Activated T-cell treated with anti-CD3 and anti-CD28 coated beads for 24 hours (primary cell): Measurements from ENCODE around the gene ZMYM2.

ENCODE experiments used
- DNase-seq: peaks from one replicate; pipeline ENCODE4 v3.0.0-alpha.2; 2020; ENCODE audit warnings: low read depth

Gene ZMYM2

DNA sequence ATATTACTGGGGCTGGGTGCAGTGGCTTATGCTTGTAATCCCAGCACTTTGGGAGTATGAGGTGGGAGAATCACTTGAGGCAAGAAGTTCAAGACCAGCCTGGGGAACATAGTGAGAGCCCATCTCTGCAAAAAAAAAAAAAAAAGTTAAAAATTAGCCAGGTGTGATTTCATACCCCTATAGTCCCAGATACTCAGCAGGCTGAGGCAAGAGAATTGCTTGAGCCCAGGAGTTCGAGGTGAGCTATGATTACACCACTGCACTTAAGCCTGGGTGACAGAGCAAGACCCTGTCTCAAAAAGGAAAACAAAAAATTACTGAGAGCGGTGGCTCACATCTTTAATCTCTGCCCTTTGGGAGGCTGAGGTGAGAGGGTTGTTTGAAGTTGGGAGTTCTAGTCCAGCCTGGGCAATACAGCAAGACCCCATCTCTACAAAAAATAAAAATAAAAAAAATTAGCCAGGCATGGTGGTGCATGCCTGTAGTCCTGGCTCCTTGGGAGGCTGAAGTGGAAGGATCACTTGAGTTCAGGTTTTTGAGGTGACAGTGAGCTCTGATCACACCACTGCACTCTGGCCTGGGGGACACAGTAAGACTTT lies 87.5 kb downstream of the ZMYM2 start:
- no peak for DNase-seq

DNA sequence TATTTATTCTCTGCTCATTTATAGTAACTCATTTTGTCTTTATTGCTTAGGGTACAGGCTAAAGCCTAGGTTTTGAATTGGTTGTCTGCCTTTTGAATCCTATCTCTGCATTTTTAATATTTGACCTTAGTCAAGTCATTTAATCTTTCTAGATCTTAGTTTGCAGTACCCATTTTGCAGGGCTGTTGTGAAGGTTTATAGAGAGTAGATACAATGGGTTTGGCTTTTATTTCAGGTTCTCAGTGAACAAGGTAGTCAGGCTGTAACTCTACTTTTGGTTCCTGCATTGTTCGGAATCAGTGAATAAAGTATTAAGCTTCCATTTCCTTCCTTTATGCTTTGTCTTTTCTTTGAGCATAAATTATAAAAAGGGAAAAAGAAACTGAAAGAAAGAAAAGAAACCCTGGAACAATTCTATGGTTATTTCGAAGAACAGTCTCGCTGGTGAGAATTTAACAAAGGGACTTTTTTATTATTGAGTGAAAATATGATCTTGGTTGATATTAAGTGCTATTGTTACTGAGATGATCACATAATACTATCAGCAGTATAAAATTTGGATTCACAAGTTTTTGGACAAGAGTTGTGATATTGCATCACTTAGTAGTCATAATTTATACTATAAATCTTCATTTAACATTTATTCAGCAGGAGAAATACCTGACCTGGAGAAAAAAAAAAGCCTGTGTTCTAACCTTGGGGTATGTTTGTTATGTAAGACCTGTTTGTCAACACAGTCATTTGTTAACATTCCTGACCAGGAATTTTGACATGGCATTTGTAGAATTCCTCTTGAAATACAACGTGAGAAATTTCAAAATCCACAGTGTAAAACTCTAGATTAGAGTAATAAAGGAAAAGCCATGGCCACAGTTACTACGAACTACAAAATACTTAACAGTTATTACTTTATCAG lies 91.3 kb downstream of the ZMYM2 start:
- no peak for DNase-seq

- no peak for DNase-seq
Measured at GRCh38 chr13:20051366-20051765, 92.8 kb downstream of the ZMYM2 start.

DNA sequence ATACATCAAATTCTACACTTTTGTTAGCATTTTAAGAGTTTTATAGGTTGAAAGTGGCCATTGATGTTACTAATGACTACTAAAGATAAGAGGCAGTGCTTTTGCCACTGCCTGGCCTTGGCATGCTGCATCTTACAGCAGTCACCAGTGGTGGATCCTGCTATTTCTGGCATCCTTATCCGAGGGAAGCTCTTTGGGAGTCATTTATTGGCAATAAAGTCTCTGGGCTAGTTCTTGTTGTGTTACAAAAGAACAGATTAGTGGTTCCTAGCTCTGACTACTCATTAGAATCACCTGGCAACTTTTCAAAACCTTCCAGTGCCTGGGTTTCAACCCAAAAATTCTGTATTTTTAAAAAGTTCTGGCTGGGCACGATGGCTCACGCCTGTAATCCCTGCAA lies 94.5 kb downstream of the ZMYM2 start:
- DNase-seq = no peak

DNA sequence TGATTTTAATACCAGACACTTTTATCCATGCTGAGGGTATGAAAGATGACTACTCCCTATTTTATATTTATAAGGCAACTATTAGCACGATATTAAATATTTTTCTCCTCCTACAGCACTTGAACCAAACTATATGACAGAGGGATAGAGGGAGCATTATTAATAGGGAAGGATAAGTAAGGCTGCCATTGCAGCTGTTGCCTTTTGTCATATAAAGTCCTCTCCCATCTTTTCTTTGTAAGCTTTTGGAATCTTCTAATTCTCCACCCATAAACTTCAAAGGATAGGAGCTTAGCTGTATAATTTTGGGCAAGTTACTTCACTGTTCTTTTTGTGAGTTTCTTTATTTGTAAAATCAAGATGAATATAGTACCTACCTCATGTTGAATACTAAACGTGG lies 95.4 kb downstream of the ZMYM2 start:
- DNase-seq = no peak

- DNase-seq = no peak
Measured at GRCh38 chr13:20054586-20054985, 96.1 kb downstream of the ZMYM2 start.

DNA sequence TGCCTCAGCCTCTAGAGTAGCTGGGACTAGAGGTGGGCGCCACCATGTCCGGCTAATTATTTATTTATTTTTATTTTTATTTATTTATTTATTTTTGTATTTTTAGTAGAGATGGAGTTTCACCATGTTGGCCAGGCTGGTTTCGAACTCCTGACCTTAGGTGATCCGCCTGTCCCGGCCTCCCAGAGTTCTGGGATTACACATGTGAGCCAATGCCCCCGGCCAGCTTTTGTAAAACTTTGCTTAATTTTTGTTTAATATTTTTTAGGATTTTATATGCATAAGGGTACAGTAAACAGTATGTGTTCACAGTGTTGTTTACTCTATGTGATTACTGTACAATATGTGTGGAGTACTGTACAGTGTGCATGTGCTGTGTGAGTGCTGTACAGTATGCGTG lies 98.7 kb downstream of the ZMYM2 start:
- DNase-seq = no peak

- no peak for DNase-seq
Measured at GRCh38 chr13:20057963-20058362, 99.4 kb downstream of the ZMYM2 start.

- DNase-seq = no peak
Measured at GRCh38 chr13:20058476-20058875, 99.9 kb downstream of the ZMYM2 start.

DNA sequence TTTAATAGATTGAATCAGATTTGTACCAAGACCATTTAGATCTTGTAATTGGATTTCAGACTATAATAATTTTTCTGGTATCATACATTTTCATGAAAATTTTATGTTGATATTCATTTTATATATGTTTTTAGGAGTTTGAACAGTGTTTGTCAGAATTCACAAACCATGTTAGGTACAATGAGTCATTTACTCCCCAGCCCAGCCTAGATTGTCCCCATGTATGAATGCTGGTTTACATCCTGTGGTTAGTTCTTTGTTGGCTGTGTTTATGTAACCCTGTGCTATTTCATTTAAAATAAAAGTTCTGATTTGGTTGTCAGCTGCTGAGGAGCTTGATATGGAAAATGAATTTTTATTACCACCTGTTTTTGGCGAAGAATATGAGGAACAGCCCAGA lies 105.6 kb downstream of the ZMYM2 start:
- no peak for DNase-seq

DNA sequence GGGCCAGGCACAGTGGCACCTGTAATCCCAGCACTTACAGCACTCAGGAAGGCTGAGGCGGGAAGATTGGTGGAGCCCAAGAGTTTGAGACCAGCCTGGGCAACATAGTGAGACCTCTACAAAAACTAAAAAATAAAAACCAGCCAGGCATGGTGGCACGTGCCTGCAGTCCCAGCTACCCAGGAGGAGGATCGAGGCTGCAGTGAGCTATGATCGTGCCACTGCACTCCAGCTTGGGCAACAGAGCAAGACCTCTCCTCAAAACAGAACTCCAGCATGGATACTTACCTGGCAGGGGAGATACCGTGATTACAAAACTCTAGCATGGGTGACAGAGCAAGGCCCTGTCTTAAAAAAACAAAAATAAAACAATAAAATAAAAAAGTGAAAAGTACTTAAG lies 107.0 kb downstream of the ZMYM2 start:
- no peak for DNase-seq

GRCh38 chr13:20069956-20070355 lies 111.4 kb downstream of the ZMYM2 start:
- no peak for DNase-seq

- no peak for DNase-seq
Measured at GRCh38 chr13:20073775-20074174, 115.2 kb downstream of the ZMYM2 start.

DNA sequence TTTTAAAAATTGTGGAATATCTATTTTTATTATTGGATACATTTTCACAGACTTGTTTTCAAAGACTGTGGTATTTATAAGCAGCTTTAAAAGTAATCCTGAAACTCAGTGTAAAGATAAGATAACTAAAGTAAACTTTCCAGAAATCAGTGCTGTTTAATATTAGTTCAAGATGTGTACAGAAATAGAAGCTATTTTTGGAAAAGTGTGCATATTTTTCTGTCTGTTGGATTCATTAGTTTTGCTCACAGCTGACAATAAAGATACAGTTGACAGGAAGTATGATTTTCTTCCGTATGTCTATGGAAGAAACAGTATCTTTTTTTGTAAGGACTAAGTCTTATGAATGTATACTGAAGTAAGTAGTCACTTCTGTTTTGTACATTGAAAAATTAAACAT lies 116.4 kb downstream of the ZMYM2 start:
- DNase-seq = no peak

- DNase-seq = no peak
Measured at GRCh38 chr13:20077086-20077485, 118.6 kb downstream of the ZMYM2 start.

- DNase-seq = no peak
Measured at GRCh38 chr13:20080377-20081164, 122.0 kb downstream of the ZMYM2 start.

GRCh38 chr13:20090349-20090748 lies 131.8 kb downstream of the ZMYM2 start:
- no peak for DNase-seq

DNA sequence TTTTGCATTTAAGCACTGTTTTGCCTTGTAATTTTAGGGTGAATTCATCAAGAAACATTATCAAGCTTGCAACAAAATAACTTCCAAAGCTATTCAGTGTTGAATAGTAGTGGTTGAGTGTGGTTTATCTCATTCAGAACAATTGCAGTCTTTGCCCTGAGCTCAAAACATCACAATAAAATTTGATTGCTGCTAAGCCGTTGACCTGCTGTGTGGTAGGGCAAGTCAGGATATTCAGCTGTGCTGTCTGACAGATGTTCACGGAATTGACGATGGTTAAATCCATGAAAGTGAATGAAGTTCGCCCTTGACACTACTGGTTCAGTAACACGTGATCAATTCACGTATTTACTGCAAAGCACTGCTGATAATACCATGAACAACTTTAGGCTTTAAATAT lies 135.4 kb downstream of the ZMYM2 start:
- no peak for DNase-seq

GRCh38 chr13:20099319-20099718 lies 140.8 kb downstream of the ZMYM2 start:
- no peak for DNase-seq

DNA sequence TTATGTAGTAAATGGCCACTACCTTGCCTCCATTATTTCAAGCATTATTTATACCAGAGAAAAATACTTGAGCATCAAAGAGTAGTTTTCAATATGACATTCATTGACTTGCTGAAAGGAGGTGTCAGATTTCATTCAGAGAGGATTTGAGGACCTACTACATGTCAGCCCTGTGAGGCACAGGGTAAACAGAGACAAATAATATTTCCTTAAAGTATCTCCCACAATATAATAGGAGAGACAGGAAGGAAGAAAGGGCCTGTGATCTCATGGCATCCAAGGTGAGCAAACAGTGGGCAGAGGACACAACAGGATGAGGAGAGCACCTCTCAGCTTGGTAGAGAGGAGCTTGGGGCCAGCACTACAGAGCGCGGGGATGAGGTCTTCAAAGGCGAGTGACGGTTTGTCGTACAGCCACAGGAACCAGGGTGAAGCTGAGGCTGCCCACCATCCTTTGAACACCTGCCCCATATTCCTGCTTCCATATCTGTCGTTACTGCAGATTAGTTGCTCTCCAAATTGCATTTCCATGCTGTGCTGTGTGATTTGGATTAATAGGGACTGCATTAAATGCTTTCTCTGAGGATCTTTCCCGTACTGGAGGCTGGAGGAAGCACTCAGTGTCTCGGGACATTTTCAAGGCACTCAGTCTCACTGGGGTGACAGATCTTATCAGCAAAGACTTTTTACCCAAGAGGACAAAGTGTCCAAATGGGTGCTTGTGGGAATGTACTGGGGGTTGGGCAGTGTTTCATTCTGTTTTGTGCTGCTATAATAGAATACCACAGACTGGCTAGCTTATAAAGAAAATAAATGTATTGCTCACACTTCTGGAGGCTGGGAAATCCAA lies 143.2 kb downstream of the ZMYM2 start:
- DNase-seq = no peak

DNA sequence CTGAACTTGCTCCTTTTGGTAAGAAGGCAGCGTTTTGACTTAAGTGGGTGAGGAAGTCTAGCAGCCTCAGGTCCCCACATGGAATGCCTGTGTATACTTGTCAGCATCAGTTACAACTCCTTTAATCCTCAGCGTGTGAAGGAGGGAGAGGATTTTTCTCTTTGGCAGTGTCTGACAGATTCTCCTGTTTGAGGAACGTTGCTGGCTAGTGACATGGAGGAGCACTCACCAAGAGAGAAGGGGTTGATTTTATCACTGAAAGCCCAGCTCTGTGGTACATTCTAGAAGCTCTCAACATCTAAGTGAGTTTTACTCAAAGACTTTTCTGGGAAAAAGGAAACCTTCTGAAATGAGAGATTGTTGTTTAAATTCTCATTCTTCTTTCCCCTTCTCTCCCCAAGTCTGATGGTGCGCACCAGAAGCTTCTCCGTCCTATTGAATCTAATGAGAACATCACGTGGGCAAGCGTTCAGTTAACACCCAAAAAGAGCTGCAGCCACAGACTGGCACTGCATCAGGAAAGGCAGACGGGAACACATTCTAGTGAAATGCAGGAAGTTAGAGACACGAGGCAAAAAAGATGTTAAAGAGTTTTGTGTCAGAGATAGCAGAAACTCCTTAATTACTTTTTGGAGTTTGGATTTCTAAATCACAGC lies 144.1 kb downstream of the ZMYM2 start:
- DNase-seq = no peak
